Islet precursor cell (in vitro differentiated cells): Measurements from ENCODE around the gene MTMR2.

ENCODE experiments used
- DNase-seq: peaks from one replicate; pipeline ENCODE4 v3.0.0-alpha.2; 2018

MTMR2 gene

GRCh38 chr11:95917193-95918036 lies 6.5 kb downstream of the MTMR2 start:
- DNase-seq, result no peak

- DNase-seq, result no peak
Observed at GRCh38 chr11:95916049-95916448, 7.9 kb downstream of the MTMR2 start.

DNA sequence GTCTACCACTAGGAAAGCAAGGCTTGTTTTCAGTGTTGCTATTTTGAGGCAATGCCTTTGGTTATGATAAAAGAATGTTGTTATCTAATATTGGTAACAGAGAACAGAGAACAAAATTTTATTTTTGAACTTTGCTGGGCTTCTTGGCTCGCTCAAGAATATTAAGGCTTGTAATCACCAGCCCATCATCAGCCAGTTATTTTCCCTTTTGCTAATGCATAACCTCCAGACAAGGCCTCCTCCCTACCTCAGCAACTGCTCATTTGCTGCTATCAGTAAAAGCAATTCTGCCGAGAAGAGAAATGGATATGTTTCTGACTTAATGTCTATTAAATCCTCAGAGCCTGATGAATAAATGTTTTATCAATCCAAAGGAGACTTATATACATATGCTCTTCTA lies 8.9 kb downstream of the MTMR2 start:
- no peak for DNase-seq

DNA sequence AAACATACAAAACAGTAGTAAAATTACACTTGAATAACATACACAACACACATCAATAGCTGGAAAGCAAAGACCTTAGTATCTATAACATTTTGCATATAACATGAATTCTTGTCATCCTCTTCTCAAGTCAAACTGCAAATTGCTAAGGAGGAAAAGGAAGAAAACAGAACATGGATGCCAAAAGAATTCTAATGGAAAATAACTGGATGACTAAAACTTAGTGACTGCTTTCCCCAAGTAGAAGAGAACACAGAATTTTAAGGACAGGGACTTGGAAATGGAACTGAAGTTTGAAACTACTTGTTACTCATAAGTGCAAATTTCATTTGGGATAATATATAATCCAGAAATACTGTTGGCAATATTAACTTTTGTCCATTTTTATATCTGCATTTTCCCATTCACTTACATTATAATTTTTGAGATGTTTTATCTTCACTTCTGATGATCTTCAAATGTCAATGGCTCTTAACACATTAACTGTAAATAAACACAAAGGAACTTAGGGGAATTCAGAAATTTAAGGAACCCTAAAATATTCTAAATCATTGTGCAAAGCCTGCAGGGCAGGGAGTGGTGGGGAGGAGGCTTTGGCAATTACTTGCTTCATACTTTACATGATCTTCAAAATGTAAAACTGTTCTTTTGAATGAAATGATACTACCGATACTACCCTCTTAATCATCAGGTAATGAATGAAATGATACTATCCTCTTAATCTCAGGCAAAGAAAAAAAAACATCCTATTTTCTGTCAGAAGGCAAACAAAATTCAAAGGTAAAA lies 9.9 kb downstream of the MTMR2 start:
- no peak for DNase-seq

- no peak for DNase-seq
Observed at GRCh38 chr11:95912902-95913560, 10.9 kb downstream of the MTMR2 start.

DNA sequence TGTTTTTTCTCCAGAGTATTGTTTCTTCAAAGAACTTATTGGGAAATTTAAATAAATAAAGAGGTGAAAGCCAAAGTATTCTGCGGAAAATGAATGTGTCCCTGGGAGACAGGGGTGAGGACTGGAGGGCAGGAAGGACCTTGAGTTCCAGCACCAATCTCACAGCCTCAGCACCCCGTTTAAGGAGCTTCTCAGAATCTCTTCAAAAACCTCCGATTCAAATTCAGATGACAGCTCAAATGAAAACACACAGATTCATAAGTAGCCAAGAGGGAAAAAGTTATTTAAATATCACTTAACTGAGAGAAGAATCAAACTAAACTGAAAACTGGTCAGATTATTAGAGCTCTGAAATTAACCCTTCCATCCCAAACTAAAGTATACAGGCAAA lies 12.5 kb downstream of the MTMR2 start:
- no peak for DNase-seq

GRCh38 chr11:95910638-95911368 lies 13.1 kb downstream of the MTMR2 start:
- DNase-seq, result no peak

GRCh38 chr11:95908826-95909225 lies 15.1 kb downstream of the MTMR2 start:
- DNase-seq, result no peak

- no peak for DNase-seq
Observed at GRCh38 chr11:95907476-95907875, 16.4 kb downstream of the MTMR2 start.

DNA sequence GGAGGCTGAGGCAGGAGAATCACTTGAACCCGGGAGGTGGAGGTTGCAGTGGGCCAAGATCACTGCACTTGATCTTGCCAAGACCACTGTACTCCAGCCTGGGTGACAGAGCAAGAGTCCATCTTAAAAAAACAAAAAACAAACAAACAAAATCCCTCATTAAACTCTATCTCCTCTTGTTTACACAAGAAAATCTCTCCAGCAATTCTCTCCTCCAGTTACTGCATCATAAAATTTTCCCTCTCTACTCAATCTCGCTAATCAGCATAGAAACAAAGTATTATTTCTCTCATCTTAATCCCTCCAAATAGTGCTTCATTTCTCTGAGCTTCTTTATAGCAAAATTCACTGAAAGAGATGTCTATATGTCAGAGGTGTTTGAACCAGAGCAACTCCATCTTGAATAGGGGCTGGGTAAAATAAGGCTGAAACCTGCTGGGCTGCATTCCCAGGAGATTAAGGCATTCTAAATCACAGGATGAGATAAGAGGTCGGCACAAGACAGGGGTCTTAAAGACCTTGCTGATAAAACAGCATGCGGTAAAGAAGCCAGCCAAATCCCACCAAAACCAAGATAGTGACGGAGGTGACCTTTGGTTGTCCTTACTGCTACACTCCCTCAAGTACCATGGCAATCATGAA lies 19.8 kb downstream of the MTMR2 start:
- no peak for DNase-seq

DNA sequence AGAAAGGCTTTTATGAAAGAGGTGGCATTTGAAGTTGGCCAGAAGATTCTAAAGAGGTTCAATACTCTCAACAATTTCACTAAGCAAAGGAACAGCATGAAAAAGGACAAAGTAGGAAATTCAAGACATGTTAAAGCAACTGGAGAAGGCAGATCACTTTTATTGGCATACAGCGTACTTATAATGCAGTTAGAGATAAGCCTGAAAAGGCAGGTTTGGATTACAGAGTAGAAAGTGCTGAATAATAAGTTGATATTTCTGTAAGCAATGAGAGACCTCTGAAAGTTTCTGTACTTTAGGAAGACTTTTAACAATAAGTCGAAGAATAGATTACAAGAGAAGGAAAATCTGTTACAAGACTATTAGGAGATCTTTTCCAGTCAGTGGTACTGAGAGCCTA lies 25.1 kb downstream of the MTMR2 start:
- DNase-seq, result no peak

GRCh38 chr11:95897731-95898130 lies 26.2 kb downstream of the MTMR2 start:
- no peak for DNase-seq

DNA sequence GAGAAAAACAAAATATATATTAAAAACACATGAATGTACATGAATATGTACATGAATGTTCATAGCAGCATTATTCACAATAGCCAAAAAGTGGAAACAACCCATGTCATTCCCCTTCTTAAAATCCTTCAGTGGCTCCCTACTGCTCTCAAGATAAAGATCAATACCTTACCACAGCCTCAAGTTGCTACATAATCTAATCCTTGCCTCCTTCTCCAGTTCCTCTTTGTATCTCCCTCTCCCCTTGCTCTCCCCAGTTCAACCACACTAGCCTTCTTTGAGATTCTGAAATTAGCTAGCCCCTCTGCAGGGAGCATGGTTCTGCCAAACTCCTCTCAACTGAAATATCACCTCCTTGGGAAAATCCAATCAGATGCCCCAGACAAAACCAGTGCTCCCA lies 28.1 kb downstream of the MTMR2 start:
- no peak for DNase-seq

DNA sequence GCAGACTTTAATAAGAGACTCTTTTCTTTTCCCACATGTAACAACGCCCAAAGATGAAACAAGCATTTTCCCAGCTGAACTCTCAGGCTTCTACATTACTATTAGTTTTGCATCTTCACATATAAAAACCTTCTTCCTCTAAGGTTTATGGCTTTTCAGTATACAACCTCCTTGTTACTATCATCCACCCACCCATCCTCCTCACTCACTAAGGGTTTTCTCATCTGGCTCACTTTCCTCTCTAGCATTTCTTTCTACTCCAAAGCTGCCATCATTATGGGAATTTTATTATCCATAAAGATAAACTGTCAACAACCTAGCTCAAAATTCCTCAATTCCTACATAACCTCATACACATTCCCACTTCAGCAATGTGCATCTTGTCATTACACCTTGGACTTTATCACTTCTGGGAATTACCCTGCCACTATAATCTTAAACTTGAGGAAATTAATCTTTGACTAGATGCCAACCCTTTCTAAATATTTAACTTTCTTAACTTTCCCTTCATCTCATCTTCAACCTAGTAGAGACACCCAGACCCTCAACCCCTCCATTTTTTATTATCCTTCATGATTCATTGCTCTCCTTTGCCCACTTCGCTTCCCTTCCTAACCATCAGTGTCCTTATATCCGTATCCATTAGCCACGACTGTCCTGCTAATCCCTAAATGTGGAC lies 30.9 kb downstream of the MTMR2 start:
- DNase-seq, result no peak

GRCh38 chr11:95892492-95892891 lies 31.4 kb downstream of the MTMR2 start:
- no peak for DNase-seq

DNA sequence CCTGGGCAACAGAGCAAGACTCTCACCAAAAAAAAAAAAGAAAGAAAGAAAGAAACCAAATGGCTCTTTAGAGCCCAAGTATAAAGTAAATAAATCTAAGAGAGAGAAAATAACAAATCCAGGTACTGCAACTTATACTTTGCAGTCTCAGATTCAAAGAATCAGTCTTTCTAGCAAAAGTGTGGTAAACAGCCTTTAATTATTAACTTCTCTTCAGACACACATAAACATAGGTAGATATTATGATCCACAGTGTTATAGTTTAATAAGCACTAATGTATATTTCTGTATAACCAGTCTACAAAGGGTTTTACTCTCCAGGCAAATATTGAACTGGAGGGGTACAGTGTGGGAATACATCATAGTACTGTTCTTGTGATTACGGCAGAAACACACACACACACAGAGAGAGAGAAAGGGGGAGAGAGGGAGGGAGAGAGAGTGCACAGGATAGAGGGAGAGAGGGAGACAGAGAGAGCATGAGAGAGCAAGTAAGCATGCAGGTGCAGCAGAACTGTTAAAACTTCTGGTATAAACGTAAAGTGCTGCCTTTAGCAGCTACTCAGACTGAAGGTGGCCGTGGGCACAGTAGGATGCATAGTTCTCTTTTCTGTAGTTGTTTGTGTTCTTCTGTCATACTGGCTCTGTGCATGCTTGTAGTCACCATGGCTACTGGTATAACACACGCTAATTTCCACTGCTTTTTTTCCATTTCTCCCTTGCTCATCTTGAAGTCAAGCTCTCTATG lies 32.3 kb downstream of the MTMR2 start:
- no peak for DNase-seq

DNA sequence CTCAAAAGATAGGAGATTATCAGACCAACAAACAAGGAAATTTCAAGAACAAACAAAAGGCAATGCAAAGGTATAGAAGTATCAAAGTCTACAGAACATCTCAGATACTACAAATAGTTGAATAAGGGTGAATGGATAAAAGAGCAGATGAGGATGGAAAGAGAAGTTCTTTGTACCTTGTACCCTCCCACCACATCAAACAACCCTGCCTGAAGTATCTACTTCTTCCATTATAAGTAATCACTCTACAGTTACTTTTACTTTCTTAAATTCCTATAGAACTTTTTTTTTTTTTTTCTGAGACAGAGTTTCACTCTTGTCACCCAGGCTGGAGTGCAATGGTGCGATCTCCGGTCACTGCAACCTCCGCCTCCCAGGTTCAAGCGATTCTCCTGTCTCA lies 35.1 kb downstream of the MTMR2 start:
- DNase-seq, result no peak

DNA sequence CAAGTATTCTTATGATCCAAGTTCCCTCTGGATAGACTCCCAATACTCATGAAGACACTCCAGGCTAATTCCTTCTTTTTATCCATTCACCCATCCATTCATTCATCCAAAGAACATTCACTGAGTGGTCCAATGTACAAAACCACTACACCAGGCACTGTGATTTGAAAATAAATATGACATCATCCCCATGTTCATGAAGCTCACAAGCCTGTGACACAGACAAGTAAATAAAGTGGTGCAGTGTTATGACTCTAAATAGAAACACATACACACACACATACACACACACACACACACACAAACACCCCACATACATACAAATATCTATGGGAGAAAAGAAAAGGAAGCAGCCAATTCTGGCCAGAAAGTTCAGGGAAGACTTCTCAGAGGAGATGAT lies 35.5 kb downstream of the MTMR2 start:
- DNase-seq, result no peak

- no peak for DNase-seq
Observed at GRCh38 chr11:95886462-95886861, 37.4 kb downstream of the MTMR2 start.

DNA sequence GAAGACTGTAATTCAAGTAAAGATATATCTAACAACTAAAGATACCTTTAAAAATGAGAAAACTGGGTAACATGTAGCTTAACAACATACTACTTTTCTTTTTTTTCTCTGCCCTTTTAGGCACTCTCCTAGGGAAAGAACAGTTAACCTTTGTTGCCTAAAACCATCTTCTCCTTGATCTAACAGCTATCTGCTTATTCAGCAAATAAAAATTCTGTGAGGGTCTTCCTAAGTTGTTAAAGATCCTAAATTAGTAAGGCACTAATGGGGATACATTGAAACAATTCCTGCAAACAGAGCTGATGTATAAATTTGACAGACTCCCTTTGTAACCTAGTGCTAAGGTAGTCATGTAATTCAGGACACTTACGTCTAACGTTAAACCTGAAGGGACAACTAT lies 39.1 kb downstream of the MTMR2 start:
- DNase-seq, result no peak

DNA sequence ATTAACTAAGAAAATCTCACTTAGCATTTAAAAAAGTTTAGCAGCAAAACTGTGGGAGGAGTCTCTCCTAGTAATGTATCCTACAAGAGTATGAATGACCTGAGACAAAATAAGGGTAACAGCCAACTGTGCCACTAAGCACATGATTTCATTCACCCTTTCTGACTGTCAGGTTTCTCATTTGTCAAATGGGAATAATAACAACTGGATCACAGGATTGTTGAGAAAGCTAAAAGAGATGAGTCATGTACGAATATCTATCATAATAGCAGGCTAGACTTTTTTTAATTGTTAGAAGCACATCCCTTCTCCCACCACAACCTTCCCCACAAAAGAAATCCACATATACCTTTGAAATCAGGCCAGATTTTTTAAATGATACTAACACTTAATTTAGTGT lies 39.5 kb downstream of the MTMR2 start:
- DNase-seq, result no peak
